Measurements from ENCODE around the gene OR8G1.
A peak's percentile ranks its signal among the peaks of the same experiment; 100 is the strongest.

OR8G1 gene

GRCh38 chr11:124195189-124195734, 45.6 kb upstream of the OR8G1 start:
- H3K4me3 ChIP-seq (ENCODE audit: low read length) = no peak overlapping the region
- peak; percentile 89 for TF ChIP-seq CTCF (IDR thresholded peaks at IDR 0.05; ENCODE audit: low read depth, low read length)
- TF ChIP-seq EZH2phosphoT487 (IDR thresholded peaks at IDR 0.05; ENCODE audit: low read depth) = no peak
- H3K36me3 ChIP-seq (replicated peaks; ENCODE audit: low read depth, low read length) = no peaks in the 10 kb centered on the region
- H3K27me3 ChIP-seq (ENCODE audit: low read depth, low read length) = peaks cover 7% of the 10 kb centered on the region; the same call in 1 of the 2 replicates
- H3K4me2 ChIP-seq (ENCODE audit: low read length) = 0 out of 2 replicates have a peak overlapping the region, but pooled peaks have one; percentile 2
- no peaks in the 10 kb centered on the region for H4K20me1 ChIP-seq (ENCODE audit: insufficient read depth, low read length)
- no peak overlapping the region for H2AFZ ChIP-seq (ENCODE audit: low read depth, low read length)
- no peaks in the 10 kb centered on the region for H3K9me3 ChIP-seq (ENCODE audit: insufficient read depth, low read length)
- no peak overlapping the region for H3K9ac ChIP-seq (ENCODE audit: low read length)
- peaks cover 24% of the 10 kb centered on the region for H3K4me1 ChIP-seq (ENCODE audit: low read length)
- H3K27ac ChIP-seq (ENCODE audit: low read length) = no peak overlapping the region
- no peaks in the 10 kb centered on the region for H3K79me2 ChIP-seq (ENCODE audit: low read length)

GRCh38 chr11:124197999-124198398, 42.9 kb upstream of the OR8G1 start:
- no peaks in the 10 kb centered on the region for H3K79me2 ChIP-seq (ENCODE audit: low read length)
- no peak overlapping the region for H3K27ac ChIP-seq (ENCODE audit: low read length)
- no peaks in the 10 kb centered on the region for H3K9me3 ChIP-seq (ENCODE audit: insufficient read depth, low read length)
- no peak for TF ChIP-seq EZH2phosphoT487 (IDR thresholded peaks at IDR 0.05; ENCODE audit: low read depth)
- TF ChIP-seq CTCF (IDR thresholded peaks at IDR 0.05; ENCODE audit: low read depth, low read length) = no peak
- H4K20me1 ChIP-seq (ENCODE audit: insufficient read depth, low read length) = no peaks in the 10 kb centered on the region
- peaks cover 21% of the 10 kb centered on the region for H3K4me1 ChIP-seq (ENCODE audit: low read length)
- peaks cover 7% of the 10 kb centered on the region; the same call in 1 of the 2 replicates for H3K27me3 ChIP-seq (ENCODE audit: low read depth, low read length)
- H3K4me2 ChIP-seq (ENCODE audit: low read length) = no peak overlapping the region
- no peak overlapping the region for H2AFZ ChIP-seq (ENCODE audit: low read depth, low read length)
- no peak overlapping the region for H3K9ac ChIP-seq (ENCODE audit: low read length)
- H3K4me3 ChIP-seq (ENCODE audit: low read length) = no peak overlapping the region
- no peaks in the 10 kb centered on the region for H3K36me3 ChIP-seq (replicated peaks; ENCODE audit: low read depth, low read length)

- no peaks in the 10 kb centered on the region for H3K79me2 ChIP-seq (ENCODE audit: low read length)
- no peak overlapping the region for H2AFZ ChIP-seq (ENCODE audit: low read depth, low read length)
- peaks cover 7% of the 10 kb centered on the region; the same call in 1 of the 2 replicates for H3K27me3 ChIP-seq (ENCODE audit: low read depth, low read length)
- H3K4me1 ChIP-seq (ENCODE audit: low read length) = peaks cover 12% of the 10 kb centered on the region
- no peaks in the 10 kb centered on the region for H3K36me3 ChIP-seq (replicated peaks; ENCODE audit: low read depth, low read length)
- H4K20me1 ChIP-seq (ENCODE audit: insufficient read depth, low read length) = no peaks in the 10 kb centered on the region
- TF ChIP-seq CTCF (IDR thresholded peaks at IDR 0.05; ENCODE audit: low read depth, low read length) (no peak), EZH2phosphoT487 (IDR thresholded peaks at IDR 0.05; ENCODE audit: low read depth) (no peak)
- no peak overlapping the region for H3K9ac ChIP-seq (ENCODE audit: low read length)
- H3K4me3 ChIP-seq (ENCODE audit: low read length) = no peak overlapping the region
- no peak overlapping the region for H3K27ac ChIP-seq (ENCODE audit: low read length)
- no peak overlapping the region for H3K4me2 ChIP-seq (ENCODE audit: low read length)
- H3K9me3 ChIP-seq (ENCODE audit: insufficient read depth, low read length) = no peaks in the 10 kb centered on the region
Observed at GRCh38 chr11:124198897-124199296, 42.0 kb upstream of the OR8G1 start.

GRCh38 chr11:124199702-124200101, 41.2 kb upstream of the OR8G1 start:
- H3K4me1 ChIP-seq (ENCODE audit: low read length) = peaks cover 4% of the 10 kb centered on the region
- no peak overlapping the region for H3K4me2 ChIP-seq (ENCODE audit: low read length)
- H3K4me3 ChIP-seq (ENCODE audit: low read length) = no peak overlapping the region
- no peaks in the 10 kb centered on the region for H4K20me1 ChIP-seq (ENCODE audit: insufficient read depth, low read length)
- no peak overlapping the region for H3K9ac ChIP-seq (ENCODE audit: low read length)
- no peak for TF ChIP-seq CTCF (IDR thresholded peaks at IDR 0.05; ENCODE audit: low read depth, low read length)
- TF ChIP-seq EZH2phosphoT487 (IDR thresholded peaks at IDR 0.05; ENCODE audit: low read depth) = no peak
- H3K79me2 ChIP-seq (ENCODE audit: low read length) = no peaks in the 10 kb centered on the region
- no peaks in the 10 kb centered on the region for H3K36me3 ChIP-seq (replicated peaks; ENCODE audit: low read depth, low read length)
- H3K9me3 ChIP-seq (ENCODE audit: insufficient read depth, low read length) = no peaks in the 10 kb centered on the region
- H3K27me3 ChIP-seq (ENCODE audit: low read depth, low read length) = peaks cover 7% of the 10 kb centered on the region; the same call in 1 of the 2 replicates
- no peak overlapping the region for H2AFZ ChIP-seq (ENCODE audit: low read depth, low read length)
- H3K27ac ChIP-seq (ENCODE audit: low read length) = no peak overlapping the region
